NK-92 (cell line): ENCODE measurements around the gene GPR32.
"Not testable (repeated sequence)": the region's sequence is repeated elsewhere in the genome, so short reads cannot be mapped to it uniquely, and the experiment has no call there.

Experiments
- DNase-seq: peaks from one replicate; lab custom pipeline; 2025; ENCODE audit not compliant: unreplicated experiment; lab: John Stamatoyannopoulos, UW

The GPR32 gene

DNA sequence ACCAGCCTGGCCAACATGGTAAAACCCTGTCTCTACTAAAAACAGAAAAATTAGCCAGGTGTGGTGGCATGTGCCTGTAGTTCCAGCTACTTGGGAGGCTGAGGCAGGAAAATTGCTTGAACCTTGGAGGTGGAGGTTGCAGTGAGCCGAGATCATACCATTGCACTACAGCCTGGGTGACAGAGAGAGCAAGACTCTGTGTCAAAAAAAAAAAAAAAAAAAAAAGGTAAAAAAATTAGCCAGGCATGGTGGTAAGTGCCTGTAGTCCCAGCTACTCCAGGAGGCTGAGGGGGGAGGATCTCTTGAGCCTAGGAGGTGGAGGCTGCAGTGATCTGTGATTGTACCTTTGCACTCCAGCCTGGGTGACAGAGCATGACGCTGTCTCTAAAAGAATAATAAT is at the start of gene GPR32:
TSS of gene GPR32 (plus strand) at position 301 of the 400 bp plus-strand sequence. CDS start 137 bp downstream, outside the sequence.
- not testable (repeated sequence) for DNase-seq

DNA sequence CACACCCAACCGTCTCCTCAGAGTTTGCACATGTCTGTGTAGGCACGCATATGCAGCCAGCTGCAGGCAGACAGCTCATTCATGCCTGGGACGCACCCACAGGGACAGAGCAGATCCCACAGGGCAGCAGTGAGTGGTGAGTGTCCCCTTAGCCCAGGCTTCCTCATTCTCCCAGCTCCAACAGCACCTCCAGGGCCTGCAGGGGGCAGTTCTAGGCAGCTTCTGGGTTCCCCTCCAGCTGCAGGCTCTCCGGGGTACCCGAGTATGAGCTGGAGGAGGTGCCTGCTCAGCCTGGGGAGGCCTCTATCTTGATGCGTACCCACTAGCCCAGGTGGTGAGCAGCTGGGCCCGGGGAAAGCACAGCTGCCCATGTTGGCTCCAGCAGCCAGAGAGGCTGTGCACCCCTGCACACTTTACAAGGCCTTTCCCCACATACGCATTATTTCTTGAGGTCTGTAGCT is 49.3 kb upstream of the GPR32 start:
- no peak for DNase-seq

DNA sequence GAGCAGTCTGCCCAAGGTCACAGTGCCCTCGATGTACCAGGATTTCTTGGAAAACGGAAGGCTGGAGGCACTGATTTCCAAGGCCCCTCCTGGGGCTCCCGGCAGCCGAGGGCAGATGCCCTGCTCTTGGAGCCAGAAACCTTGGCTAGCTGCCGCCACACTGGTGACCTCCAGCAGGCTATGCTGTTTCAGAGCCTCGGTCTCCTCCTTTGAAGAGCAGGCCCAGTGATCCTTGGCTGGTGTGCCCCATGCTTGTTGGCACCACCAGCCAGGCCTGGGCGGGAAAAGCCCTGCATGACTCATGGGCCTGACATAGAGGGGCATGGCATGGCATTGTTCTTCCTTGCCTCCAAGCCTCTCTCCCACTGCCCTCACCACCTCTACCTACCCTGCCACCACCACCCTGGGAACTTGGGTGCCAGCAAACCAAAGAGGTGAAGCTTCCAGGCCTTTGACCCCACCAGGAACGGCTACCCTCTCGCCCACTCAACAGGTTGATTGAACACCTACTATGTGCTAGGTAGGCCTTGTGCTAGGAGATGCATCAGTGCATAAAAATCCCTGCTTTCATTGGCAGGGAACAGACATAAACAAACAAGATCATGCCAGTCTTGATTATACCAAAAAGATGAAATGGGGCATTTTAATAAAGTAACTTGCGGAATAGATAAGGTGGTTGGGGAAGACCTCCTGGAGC is 48.7 kb upstream of the GPR32 start:
- no peak for DNase-seq

- DNase-seq: no peak
Measured at GRCh38 chr19:50722201-50723013, 47.9 kb upstream of the GPR32 start.

DNA sequence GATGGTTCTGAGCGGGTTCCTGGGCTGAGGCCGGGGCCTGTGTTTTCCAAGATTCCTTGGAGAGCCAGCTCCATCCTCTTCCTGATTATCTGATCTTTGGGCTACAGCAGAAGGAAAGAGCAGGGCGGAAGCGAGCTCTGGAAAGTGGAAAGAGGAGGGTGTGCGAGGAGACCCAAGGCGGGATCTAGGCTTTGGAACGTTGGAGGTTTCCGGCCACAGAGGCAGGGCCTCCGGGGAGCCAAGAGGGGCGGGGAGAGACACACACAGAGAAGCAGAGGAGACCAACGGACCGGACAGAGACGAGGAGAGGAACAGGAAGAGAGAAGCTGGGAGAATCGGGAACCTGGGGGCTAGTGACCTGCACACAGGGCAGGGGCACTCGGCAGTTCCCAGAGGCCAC is 47.2 kb upstream of the GPR32 start, which contains the start of gene CLEC11A:
TSS of gene CLEC11A (plus strand) at position 296 of the 400 bp plus-strand sequence. CDS start 162 bp downstream, outside the sequence.
- DNase-seq: no peak

- DNase-seq: no peak
Measured at GRCh38 chr19:50723735-50724521, 46.3 kb upstream of the GPR32 start.

GRCh38 chr19:50724522-50725217 is 45.6 kb upstream of the GPR32 start:
- peak; percentile 90 for DNase-seq

- no peak for DNase-seq
Measured at GRCh38 chr19:50725218-50725910, 44.9 kb upstream of the GPR32 start.

DNA sequence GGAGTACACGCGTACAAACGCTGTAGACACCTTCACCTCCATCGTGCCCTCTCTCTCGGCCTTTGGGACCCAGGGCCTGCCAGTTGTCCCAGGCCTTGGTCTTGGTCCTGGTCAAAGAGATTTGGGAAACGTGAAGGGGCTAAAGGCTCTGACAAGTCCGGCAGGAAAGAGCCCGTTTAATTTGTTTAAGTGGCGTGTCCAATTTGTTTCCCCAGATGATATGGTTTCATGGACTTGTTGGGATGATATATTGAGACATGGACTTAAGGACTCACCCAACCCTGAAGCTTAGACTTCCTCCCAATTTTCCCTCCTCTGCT is 44.4 kb upstream of the GPR32 start:
- DNase-seq: no peak

- no peak for DNase-seq
Measured at GRCh38 chr19:50728084-50728737, 42.1 kb upstream of the GPR32 start.

DNA sequence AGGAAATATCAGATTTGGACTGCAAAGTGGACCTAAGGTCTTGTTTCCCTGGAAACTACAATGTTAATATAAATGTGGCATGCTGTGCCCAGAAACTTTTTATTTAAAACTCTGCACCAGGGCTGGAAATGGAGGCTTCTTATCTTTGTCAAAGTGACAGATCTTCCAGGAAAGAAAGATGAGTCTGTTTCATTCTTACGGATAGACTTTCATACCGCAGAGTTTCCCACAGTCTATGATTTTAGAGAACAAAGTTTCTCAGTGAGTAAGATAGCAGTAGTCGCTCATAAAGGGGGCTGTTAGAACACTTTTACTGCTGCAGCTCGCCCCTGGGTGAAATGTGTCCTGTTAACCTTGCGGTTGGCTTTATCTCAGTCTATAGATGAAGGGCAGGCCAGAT is 40.4 kb upstream of the GPR32 start:
- no peak for DNase-seq

DNA sequence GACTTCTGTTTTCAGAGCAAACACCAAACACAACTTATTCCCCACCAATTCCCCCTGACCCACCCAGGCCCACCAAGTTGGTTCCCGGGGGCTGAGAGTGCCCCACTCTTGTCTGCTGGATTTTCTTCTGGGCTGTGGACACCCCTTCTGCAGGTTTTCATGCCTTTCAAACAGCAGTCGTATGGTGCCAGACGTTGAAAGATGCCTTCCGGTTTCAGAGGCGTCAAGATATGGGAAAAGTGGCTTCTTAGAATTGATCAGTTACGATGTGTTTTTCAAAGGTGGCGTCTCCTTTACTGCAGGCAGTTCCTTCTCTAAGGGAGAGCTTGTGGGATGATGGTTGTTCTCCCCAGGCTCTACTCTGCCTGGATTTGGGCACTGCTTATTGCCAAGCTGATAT is 34.4 kb upstream of the GPR32 start:
- no peak for DNase-seq

- DNase-seq: no peak
Measured at GRCh38 chr19:50736338-50736737, 33.9 kb upstream of the GPR32 start.

GRCh38 chr19:50739132-50739913 is 30.9 kb upstream of the GPR32 start:
- no peak for DNase-seq

DNA sequence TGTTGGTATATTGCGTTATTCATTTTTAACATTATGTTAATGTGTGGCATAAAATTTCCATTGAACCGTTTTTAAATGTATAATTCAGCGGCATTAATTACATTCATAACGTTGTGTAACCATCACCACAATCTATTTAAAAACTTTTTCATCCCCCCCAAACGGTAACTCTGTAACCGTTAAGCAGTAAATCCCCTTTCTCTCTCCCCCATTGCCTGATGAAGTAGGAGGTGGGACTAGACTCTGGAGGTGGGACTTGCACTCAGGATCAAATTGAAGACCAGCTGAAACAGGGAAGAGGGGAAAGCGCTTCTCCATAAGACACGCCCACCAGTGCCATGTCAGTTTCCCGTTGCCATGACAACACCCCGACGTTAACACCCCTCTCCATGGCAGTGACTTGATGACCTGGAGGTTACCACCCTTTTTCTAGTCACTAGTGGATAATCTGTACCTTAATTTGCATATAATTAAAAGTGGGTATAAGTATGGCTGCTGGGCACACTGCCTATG is 30.3 kb upstream of the GPR32 start:
- no peak for DNase-seq

- DNase-seq: no peak
Measured at GRCh38 chr19:50741179-50741933, 28.9 kb upstream of the GPR32 start.

DNA sequence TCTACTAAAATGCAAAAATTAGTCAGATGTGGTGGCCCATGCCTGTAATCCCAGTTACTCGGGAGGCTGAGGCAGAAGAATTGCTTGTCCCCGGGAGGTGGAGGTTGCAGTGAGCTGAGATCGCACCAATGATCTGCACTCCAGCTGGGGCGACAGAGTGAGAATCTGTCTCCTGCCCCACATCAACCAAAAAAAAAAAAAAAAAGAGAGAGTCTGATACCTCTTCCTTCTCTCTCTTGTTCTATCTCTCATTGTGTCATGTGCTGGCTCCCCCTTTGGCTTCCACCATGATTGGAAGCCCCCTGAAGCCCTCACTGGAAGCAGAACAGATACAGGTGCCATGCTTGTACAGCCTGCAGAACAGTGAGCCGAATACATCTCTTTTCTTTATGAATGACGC is 26.7 kb upstream of the GPR32 start:
- no peak for DNase-seq

DNA sequence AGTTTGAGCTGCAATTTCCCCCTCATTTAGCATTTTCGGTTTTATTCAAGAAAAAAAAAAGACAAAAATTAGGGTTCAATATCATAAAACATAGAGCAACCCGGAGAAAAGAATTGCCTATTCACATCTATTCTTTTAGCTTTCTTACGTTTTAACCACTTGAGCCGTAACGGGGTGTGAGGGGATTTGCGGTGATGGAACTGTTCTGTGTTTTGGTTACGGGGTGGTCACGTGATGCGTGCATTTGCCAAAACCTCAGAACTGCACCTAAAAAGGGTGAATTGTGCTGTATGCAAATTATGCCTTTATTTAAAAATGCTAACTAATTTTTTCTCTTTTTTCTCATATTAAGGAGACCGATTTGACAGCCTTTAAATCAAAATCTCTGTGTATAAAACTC is 25.0 kb upstream of the GPR32 start:
- DNase-seq: no peak
